ENCODE measurements around the gene PTPDC1.
A peak's percentile ranks its signal among the peaks of the same experiment; 100 is the strongest.

Gene PTPDC1

GRCh38 chr9:94140791-94141790 lies 56.8 kb downstream of the PTPDC1 start:
- Histone ChIP-seq H3K4me3 (ENCODE audit: low read length in 2 of 2) (peak overlapping the region in 1 of 2 donors; percentile 8), H3K4me1 (ENCODE audit: control insufficient read depth, insufficient read depth, low read length) (peaks cover 23% of the 10 kb centered on the region), H3K27me3 (ENCODE audit: control insufficient read depth in 1 of 2, insufficient read depth in 2 of 2, low read length in 2 of 2) (no peaks in the 10 kb centered on the region), H3K36me3 (ENCODE audit: control insufficient read depth in 2 of 2, insufficient read depth in 2 of 2, low read length in 2 of 2) (no peaks in the 10 kb centered on the region), H3K9me3 (ENCODE audit: control insufficient read depth in 2 of 2, low read length in 2 of 2) (no peaks in the 10 kb centered on the region), H3K9ac (ENCODE audit: low read length in 2 of 2) (peak overlapping the region in 1 of 2 donors; percentile 52), H3K27ac (ENCODE audit: low read length) (peak overlapping the region; percentile 85)

- no peak overlapping the region for H3K9ac ChIP-seq (ENCODE audit: low read length in 2 of 2)
- H3K4me3 ChIP-seq (ENCODE audit: low read length in 2 of 2) = no peak overlapping the region
- no peak overlapping the region for H3K27ac ChIP-seq (ENCODE audit: low read length)
- H3K9me3 ChIP-seq (ENCODE audit: control insufficient read depth in 2 of 2, low read length in 2 of 2) = no peaks in the 10 kb centered on the region
- peaks cover 23% of the 10 kb centered on the region for H3K4me1 ChIP-seq (ENCODE audit: control insufficient read depth, insufficient read depth, low read length)
- no peaks in the 10 kb centered on the region for H3K27me3 ChIP-seq (ENCODE audit: control insufficient read depth in 1 of 2, insufficient read depth in 2 of 2, low read length in 2 of 2)
- H3K36me3 ChIP-seq (ENCODE audit: control insufficient read depth in 2 of 2, insufficient read depth in 2 of 2, low read length in 2 of 2) = no peaks in the 10 kb centered on the region
These were observed 58.1 kb downstream of the PTPDC1 start for GRCh38 chr9:94142353-94142752.

- H3K27me3 ChIP-seq (ENCODE audit: control insufficient read depth in 1 of 2, insufficient read depth in 2 of 2, low read length in 2 of 2) = no peaks in the 10 kb centered on the region
- H3K27ac ChIP-seq (ENCODE audit: low read length) = no peak overlapping the region
These were observed 60.1 kb downstream of the PTPDC1 start for GRCh38 chr9:94144394-94144793.

GRCh38 chr9:94145640-94146039 lies 61.4 kb downstream of the PTPDC1 start:
- Histone ChIP-seq H3K9ac (ENCODE audit: low read length in 2 of 2) (no peak overlapping the region), H3K4me1 (ENCODE audit: control insufficient read depth, insufficient read depth, low read length) (peaks cover 10% of the 10 kb centered on the region)

More at GRCh38 chr9:94144394-94144793, 60.1 kb downstream of the PTPDC1 start:
- peaks cover 19% of the 10 kb centered on the region for H3K4me1 ChIP-seq (ENCODE audit: control insufficient read depth, insufficient read depth, low read length)
- H3K9ac ChIP-seq (ENCODE audit: low read length in 2 of 2) = no peak overlapping the region
- H3K4me3 ChIP-seq (ENCODE audit: low read length in 2 of 2) = no peak overlapping the region
- H3K36me3 ChIP-seq (ENCODE audit: control insufficient read depth in 2 of 2, insufficient read depth in 2 of 2, low read length in 2 of 2) = no peaks in the 10 kb centered on the region
- no peaks in the 10 kb centered on the region for H3K9me3 ChIP-seq (ENCODE audit: control insufficient read depth in 2 of 2, low read length in 2 of 2)

GRCh38 chr9:94147776-94148175 lies 63.5 kb downstream of the PTPDC1 start:
- Histone ChIP-seq H3K4me1 (ENCODE audit: control insufficient read depth, insufficient read depth, low read length) (peaks cover 2% of the 10 kb centered on the region), H3K27ac (ENCODE audit: low read length) (no peak overlapping the region), H3K36me3 (ENCODE audit: control insufficient read depth in 2 of 2, insufficient read depth in 2 of 2, low read length in 2 of 2) (no peaks in the 10 kb centered on the region), H3K27me3 (ENCODE audit: control insufficient read depth in 1 of 2, insufficient read depth in 2 of 2, low read length in 2 of 2) (no peaks in the 10 kb centered on the region), H3K9ac (ENCODE audit: low read length in 2 of 2) (no peak overlapping the region), H3K9me3 (ENCODE audit: control insufficient read depth in 2 of 2, low read length in 2 of 2) (no peaks in the 10 kb centered on the region), H3K4me3 (ENCODE audit: low read length in 2 of 2) (no peak overlapping the region)

More at GRCh38 chr9:94145640-94146039, 61.4 kb downstream of the PTPDC1 start:
- H3K9me3 ChIP-seq (ENCODE audit: control insufficient read depth in 2 of 2, low read length in 2 of 2) = no peaks in the 10 kb centered on the region
- no peak overlapping the region for H3K27ac ChIP-seq (ENCODE audit: low read length)
- H3K27me3 ChIP-seq (ENCODE audit: control insufficient read depth in 1 of 2, insufficient read depth in 2 of 2, low read length in 2 of 2) = no peaks in the 10 kb centered on the region
- no peak overlapping the region for H3K4me3 ChIP-seq (ENCODE audit: low read length in 2 of 2)
- no peaks in the 10 kb centered on the region for H3K36me3 ChIP-seq (ENCODE audit: control insufficient read depth in 2 of 2, insufficient read depth in 2 of 2, low read length in 2 of 2)

GRCh38 chr9:94148419-94148818 lies 64.2 kb downstream of the PTPDC1 start:
- Histone ChIP-seq H3K27me3 (ENCODE audit: control insufficient read depth in 1 of 2, insufficient read depth in 2 of 2, low read length in 2 of 2) (no peaks in the 10 kb centered on the region), H3K9ac (ENCODE audit: low read length in 2 of 2) (no peak overlapping the region), H3K4me3 (ENCODE audit: low read length in 2 of 2) (no peak overlapping the region), H3K4me1 (ENCODE audit: control insufficient read depth, insufficient read depth, low read length) (peaks cover 2% of the 10 kb centered on the region), H3K9me3 (ENCODE audit: control insufficient read depth in 2 of 2, low read length in 2 of 2) (no peaks in the 10 kb centered on the region), H3K36me3 (ENCODE audit: control insufficient read depth in 2 of 2, insufficient read depth in 2 of 2, low read length in 2 of 2) (no peaks in the 10 kb centered on the region), H3K27ac (ENCODE audit: low read length) (no peak overlapping the region)

GRCh38 chr9:94149696-94150095 lies 65.4 kb downstream of the PTPDC1 start:
- Histone ChIP-seq H3K27me3 (ENCODE audit: control insufficient read depth in 1 of 2, insufficient read depth in 2 of 2, low read length in 2 of 2) (no peaks in the 10 kb centered on the region), H3K4me3 (ENCODE audit: low read length in 2 of 2) (no peak overlapping the region), H3K36me3 (ENCODE audit: control insufficient read depth in 2 of 2, insufficient read depth in 2 of 2, low read length in 2 of 2) (no peaks in the 10 kb centered on the region), H3K4me1 (ENCODE audit: control insufficient read depth, insufficient read depth, low read length) (no peaks in the 10 kb centered on the region), H3K9me3 (ENCODE audit: control insufficient read depth in 2 of 2, low read length in 2 of 2) (no peaks in the 10 kb centered on the region), H3K27ac (ENCODE audit: low read length) (no peak overlapping the region), H3K9ac (ENCODE audit: low read length in 2 of 2) (no peak overlapping the region)

GRCh38 chr9:94150279-94150828 lies 66.1 kb downstream of the PTPDC1 start:
- Histone ChIP-seq H3K9ac (ENCODE audit: low read length in 2 of 2) (no peak overlapping the region), H3K4me3 (ENCODE audit: low read length in 2 of 2) (no peak overlapping the region), H3K36me3 (ENCODE audit: control insufficient read depth in 2 of 2, insufficient read depth in 2 of 2, low read length in 2 of 2) (no peaks in the 10 kb centered on the region), H3K27ac (ENCODE audit: low read length) (no peak overlapping the region), H3K4me1 (ENCODE audit: control insufficient read depth, insufficient read depth, low read length) (no peaks in the 10 kb centered on the region), H3K27me3 (ENCODE audit: control insufficient read depth in 1 of 2, insufficient read depth in 2 of 2, low read length in 2 of 2) (no peaks in the 10 kb centered on the region), H3K9me3 (ENCODE audit: control insufficient read depth in 2 of 2, low read length in 2 of 2) (no peaks in the 10 kb centered on the region)

- Histone ChIP-seq H3K4me3 (ENCODE audit: low read length in 2 of 2) (no peak overlapping the region), H3K36me3 (ENCODE audit: control insufficient read depth in 2 of 2, insufficient read depth in 2 of 2, low read length in 2 of 2) (no peaks in the 10 kb centered on the region), H3K27me3 (ENCODE audit: control insufficient read depth in 1 of 2, insufficient read depth in 2 of 2, low read length in 2 of 2) (no peaks in the 10 kb centered on the region), H3K9me3 (ENCODE audit: control insufficient read depth in 2 of 2, low read length in 2 of 2) (no peaks in the 10 kb centered on the region), H3K9ac (ENCODE audit: low read length in 2 of 2) (no peak overlapping the region), H3K4me1 (ENCODE audit: control insufficient read depth, insufficient read depth, low read length) (no peaks in the 10 kb centered on the region), H3K27ac (ENCODE audit: low read length) (no peak overlapping the region)
These were observed 66.8 kb downstream of the PTPDC1 start for GRCh38 chr9:94150890-94151650.

GRCh38 chr9:94153905-94154304 lies 69.6 kb downstream of the PTPDC1 start:
- Histone ChIP-seq H3K9ac (ENCODE audit: low read length in 2 of 2) (no peak overlapping the region), H3K27me3 (ENCODE audit: control insufficient read depth in 1 of 2, insufficient read depth in 2 of 2, low read length in 2 of 2) (no peaks in the 10 kb centered on the region), H3K27ac (ENCODE audit: low read length) (no peak overlapping the region), H3K4me1 (ENCODE audit: control insufficient read depth, insufficient read depth, low read length) (peaks cover 12% of the 10 kb centered on the region), H3K4me3 (ENCODE audit: low read length in 2 of 2) (no peak overlapping the region), H3K9me3 (ENCODE audit: control insufficient read depth in 2 of 2, low read length in 2 of 2) (no peaks in the 10 kb centered on the region), H3K36me3 (ENCODE audit: control insufficient read depth in 2 of 2, insufficient read depth in 2 of 2, low read length in 2 of 2) (no peaks in the 10 kb centered on the region)
